HG03442 (cell line): ENCODE data around the gene PYGO1.
A peak's percentile ranks its signal among the peaks of the same experiment; 100 is the strongest.
"Not testable (repeated sequence)": the region's sequence is repeated elsewhere in the genome, so short reads cannot be mapped to it uniquely, and the experiment has no call there.

Source experiments
- ATAC-seq: cut with Tn5 transposase; IDR thresholded peaks from one replicate; pipeline ENCODE4 v1.9.1; 2021; ENCODE audit warnings: mild to moderate bottlenecking, moderate library complexity; ENCODE audit not compliant: unreplicated experiment

The PYGO1 gene

DNA sequence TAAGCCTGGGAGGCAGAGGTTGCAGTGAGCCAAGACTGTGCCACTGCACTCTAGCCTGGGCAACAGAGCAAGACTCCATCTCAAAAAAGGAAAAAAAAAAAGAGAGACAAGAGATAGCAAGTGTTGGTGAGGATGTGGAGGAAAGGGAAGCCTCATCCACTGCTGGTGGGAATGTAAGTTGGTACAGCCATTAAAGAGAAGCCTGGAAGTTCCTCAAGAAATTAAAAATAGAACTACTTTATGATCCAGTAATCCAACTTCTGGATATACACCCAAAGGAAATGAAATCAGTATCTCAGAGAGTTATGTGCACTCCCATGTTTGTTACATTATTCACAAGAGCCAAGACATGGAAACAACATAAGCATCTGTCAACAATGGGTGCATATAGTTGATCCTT lies 14.9 kb downstream of the PYGO1 start:
- ATAC-seq: no peak

DNA sequence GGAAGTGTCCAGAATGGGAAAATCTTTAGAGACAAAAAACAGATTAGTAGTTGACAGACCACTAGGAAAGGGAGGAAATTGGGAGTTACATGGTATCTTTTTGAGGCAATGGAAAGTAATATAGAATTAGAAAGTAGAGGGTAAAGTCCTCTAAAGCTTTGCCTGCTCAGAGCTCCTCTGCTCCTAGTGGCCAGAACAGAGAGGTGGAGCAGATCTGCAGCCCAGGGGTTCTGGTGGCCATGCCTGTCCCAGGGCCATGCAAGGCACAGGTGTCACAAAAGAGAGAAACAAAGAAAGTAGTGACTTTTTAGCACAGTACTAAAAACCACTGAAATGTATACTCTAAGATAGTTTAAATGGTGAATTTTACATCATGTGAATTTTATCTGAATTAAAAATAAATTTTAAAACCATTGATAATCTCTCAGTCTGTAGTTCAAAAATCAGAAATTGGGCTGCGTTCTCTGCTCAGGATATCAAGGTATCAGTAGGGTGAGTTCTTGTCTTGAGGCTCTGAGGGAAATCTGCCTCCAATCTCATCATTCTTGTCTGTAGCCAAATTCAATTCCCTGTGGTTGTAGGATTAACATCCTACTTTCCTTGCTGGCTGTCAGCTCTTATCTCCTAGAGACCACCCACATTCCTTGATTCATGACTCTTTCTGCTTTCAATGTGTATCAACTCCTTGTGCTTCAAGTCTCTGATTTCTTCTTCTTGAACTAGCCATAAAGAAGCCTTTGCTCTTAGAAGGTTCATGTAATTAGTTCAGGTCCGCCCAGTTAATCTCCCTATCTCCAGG lies 23.6 kb downstream of the PYGO1 start:
- no peak for ATAC-seq

DNA sequence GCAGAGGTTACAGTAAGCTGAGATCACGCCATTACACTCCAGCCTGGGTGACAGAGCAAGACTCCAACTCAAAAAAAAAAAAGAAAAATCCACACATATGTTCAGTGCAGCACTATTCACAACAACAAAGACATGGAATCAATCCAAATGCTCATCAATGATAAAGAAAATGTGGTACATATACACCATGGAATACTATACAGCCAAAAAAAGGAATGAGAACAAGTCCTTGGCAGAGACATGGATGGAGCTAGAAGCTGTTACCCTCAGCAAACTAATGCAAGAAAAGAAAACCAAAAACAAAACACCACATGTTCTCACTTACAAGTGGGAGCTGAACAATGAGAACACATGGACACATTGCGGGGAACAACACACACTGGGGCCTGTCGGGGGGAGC lies 25.5 kb downstream of the PYGO1 start:
- ATAC-seq: no peak

- no peak for ATAC-seq
Observed at GRCh38 chr15:55555089-55555488, 33.1 kb downstream of the PYGO1 start.

DNA sequence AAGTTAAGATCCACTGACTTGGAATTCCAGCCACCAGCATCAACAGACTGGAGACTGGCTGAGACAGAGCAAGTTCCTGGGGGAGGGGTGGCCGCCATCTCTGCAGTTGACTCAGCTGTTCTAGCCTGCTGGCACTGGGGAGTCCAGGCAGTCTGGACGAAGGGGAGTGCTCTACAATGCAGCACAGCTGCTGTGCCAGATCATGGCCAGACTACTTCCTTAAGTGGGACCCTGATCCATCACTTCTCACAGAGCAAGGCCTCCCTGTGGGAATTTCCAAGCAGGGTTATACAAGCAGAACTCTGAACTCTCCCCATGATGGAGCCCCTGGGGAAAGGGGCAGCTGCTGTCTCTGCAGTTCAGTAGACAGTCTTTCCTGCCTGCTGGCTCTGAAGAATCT lies 35.2 kb downstream of the PYGO1 start:
- no peak for ATAC-seq

- ATAC-seq: no peak
Observed at GRCh38 chr15:55552451-55552850, 35.7 kb downstream of the PYGO1 start.

- ATAC-seq: no peak
Observed at GRCh38 chr15:55549305-55549704, 38.8 kb downstream of the PYGO1 start.

GRCh38 chr15:55546718-55547117 lies 41.4 kb downstream of the PYGO1 start:
- ATAC-seq: no peak

DNA sequence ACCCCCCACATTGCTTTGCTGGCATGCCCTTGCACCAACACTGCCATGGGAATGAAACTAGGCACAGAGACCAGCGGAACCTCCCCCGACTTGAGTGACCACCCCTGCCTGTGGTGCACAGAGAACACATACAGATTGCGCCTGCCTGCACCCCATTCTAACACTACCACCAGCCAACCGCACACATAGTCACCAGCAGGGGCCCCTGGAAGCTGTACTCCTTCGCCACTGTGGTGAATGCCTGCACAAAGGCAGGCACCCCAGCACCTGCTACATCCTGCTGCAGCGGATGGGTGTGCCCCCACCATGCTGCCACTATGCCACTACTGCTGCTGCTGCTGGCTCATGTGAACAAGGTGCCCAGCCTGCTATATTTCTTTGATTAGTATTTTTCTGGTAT lies 52.7 kb downstream of the PYGO1 start:
- ATAC-seq: no peak

DNA sequence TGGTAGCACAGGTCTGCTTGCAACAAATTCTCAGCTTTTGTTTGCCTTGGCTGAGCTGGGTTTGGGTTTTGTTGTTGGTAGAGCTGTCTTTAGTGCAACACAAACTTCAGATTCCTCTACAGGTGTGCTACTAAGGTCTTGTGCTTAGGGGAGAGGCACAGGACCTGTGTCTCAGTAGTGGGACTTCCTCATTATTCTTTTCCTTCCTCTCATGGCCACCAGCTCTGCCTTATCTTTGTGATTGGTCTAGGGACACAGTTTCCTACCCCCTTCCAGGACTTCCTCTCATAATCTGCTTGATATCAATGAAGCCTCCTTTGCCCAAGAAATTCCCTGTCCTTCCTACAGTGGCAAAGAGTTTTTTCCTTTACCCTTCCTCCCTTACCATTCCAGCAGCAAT lies 55.2 kb downstream of the PYGO1 start:
- no peak for ATAC-seq

DNA sequence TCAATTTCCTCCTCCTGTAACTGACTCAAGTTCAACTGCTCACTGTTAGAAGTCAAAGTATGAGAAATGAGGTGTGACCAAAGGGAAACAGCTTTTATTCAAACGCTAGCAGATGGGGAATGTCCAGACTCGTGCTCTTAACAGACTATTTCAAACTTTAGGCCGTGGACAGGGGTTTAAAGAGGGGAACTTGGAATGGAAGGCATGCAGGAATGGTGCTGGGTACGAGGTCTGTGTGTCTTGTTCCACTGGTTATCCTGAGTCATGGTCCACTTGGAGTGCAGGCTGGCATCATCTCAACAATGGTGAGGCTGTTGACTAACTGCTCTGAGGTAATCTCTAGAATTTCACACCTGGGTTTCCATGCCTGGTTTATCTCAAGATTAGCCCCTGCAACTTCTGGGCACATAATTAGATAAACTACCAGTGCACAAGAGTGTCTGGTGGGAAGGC lies 57.3 kb downstream of the PYGO1 start:
- ATAC-seq: no peak

DNA sequence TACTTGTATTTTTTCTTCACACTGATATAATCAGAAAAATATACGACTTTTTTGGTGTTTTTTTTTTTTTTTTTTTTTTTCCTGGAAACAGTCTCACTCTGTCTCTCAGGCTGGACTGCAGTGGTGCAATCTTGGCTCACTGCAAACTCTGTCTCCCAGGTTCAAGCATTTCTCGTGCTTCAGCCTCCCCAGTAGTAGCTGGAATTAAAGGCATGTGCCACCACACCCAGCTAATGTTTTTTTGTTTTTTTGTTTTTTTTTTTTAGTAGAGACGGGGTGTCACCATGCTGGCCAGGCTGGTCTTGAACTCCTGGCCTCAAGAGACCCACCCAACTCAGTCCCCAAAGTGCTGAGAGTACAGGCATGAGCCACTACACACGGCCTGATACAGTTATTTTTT lies 59.3 kb downstream of the PYGO1 start:
- ATAC-seq: no peak

DNA sequence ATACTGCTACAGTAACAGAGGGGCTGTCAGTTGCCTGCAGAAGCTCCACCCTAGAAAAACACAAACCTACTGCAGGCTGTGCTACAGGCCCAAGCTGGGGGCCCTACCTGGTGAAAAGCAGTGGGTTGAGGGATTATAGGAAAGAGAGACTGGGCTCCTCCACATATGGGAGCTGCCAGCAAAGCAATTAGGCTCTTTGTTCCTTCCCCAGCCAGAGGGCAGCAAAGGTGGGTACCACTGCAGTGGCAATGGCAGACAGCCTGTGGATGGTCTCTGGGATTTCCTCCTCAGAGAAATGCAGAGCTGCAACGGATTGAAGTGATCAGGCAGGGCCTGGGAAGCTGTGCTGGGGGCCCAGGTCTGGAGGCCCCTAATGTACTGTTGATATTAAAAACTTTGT lies 61.0 kb downstream of the PYGO1 start:
- no peak for ATAC-seq

- ATAC-seq: peak; percentile 77
Observed at GRCh38 chr15:55526559-55527036, 61.5 kb downstream of the PYGO1 start.

GRCh38 chr15:55522742-55523450 lies 65.2 kb downstream of the PYGO1 start:
- no peak for ATAC-seq

GRCh38 chr15:55518641-55519040 lies 69.5 kb downstream of the PYGO1 start:
- no peak for ATAC-seq

GRCh38 chr15:55518009-55518408 lies 70.1 kb downstream of the PYGO1 start:
- ATAC-seq: no peak

- no peak for ATAC-seq
Observed at GRCh38 chr15:55515991-55516776, 72.0 kb downstream of the PYGO1 start.

DNA sequence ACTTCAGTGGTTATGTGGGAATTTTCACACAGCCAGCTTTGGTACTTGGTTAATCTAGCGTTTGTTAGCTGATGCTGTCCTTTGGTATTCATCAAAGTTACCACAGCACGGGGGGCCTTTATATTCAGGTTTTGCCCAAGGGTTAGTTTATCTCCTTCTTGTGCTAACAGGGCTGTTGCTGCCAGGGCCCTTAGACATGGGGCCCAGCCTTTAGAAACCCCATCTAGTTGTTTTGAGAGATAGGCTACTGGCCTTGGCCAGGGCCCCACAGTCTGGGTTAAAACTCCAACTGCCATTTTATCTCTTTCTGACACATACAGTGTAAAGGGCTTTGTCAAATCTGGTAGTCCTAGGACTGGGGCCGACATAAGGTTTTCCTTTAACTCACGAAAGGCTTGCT lies 72.7 kb downstream of the PYGO1 start:
- no peak for ATAC-seq

DNA sequence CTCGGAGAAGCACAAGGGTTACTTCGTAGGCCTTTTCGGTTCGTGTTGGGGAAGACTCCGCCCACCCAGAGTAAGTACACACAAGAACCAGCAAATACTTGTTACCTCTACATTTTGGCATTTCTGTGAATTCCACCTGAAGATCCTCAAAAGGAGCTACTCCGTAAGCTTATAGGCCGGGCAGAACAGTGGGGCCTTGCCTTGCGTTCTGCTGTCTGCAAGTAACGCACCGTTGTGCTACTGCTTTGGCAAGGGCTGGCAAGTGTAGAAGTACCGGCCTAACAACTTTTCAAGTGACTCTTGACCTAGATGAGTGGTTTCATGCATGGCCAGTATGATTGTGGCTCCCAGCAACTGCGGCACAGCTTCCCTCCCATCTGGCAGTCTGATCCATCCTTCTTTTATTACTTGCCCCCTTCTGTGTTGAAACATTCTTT lies 73.7 kb downstream of the PYGO1 start:
- ATAC-seq: no peak

DNA sequence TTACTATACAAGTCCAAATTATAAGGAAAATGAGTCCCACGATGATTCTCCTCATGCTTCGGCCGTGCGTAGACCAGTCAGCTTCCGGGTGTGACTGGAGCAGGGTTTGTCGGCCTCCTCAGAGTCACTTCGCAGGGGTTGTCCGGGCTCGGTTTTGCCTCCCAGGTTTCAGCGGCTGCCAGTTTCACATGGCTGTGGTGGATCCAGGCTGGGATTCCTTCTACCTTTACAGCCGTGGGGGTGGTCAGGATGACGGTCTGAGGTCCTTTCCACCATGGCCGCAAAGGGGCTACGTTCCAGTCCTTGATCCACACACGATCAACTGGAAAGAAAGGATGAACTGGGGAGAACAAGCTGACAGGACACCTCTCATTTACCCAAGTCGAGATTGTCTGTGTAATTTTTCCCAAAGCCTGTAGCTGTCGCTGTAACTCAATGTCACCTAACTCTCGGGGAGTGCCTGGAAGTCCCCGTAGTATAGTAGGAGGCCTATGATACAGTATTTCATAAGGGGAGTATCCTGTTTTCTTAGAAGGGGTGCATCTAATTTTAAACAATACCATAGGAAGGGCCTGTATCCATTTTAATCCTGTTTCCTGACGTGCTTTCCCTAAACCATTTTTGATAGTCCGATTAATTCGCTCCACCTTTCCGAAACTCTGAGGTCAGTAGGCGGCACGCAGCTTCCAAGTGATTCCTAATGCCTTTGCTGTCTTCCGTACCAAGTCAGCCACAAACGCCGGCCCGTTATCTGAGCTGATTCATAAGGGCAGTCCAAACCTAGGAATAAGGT lies 74.3 kb downstream of the PYGO1 start:
- ATAC-seq: not testable (repeated sequence)
